ENCODE measurements around the gene C11orf65.
"Not testable (repeated sequence)": the region's sequence is repeated elsewhere in the genome, so short reads cannot be mapped to it uniquely, and the experiment has no call there.

The C11orf65 gene

GRCh38 chr11:108417551-108417950, 49.8 kb downstream of the C11orf65 start:
- H3K4me1 Mint-ChIP-seq, DNase-seq, H3K27ac Mint-ChIP-seq, ATAC-seq, H3K4me3 Mint-ChIP-seq, H3K9me3 Mint-ChIP-seq, H3K27me3 Mint-ChIP-seq: not testable (repeated sequence)

- ATAC-seq = no peak
- Mint-ChIP-seq H3K4me3 (no peak overlapping the region), H3K27ac (no peak overlapping the region), H3K9me3 (no peaks in the 10 kb centered on the region), H3K4me1 (no peaks in the 10 kb centered on the region), H3K27me3 (no peaks in the 10 kb centered on the region)
- no peak for DNase-seq
Measured at GRCh38 chr11:108414958-108415357, 52.4 kb downstream of the C11orf65 start.

- Mint-ChIP-seq H3K27ac (no peak overlapping the region), H3K4me3 (no peak overlapping the region), H3K9me3 (no peaks in the 10 kb centered on the region), H3K4me1 (no peaks in the 10 kb centered on the region), H3K27me3 (no peaks in the 10 kb centered on the region)
- DNase-seq (no peak), ATAC-seq (no peak)
Measured at GRCh38 chr11:108405706-108406105, 61.6 kb downstream of the C11orf65 start.

- H3K27me3 Mint-ChIP-seq = no peaks in the 10 kb centered on the region
- H3K27ac Mint-ChIP-seq = no peak overlapping the region
- no peaks in the 10 kb centered on the region for H3K4me1 Mint-ChIP-seq
- no peak for DNase-seq
- no peaks in the 10 kb centered on the region for H3K9me3 Mint-ChIP-seq
- no peak overlapping the region for H3K4me3 Mint-ChIP-seq
- no peak for ATAC-seq
Measured at GRCh38 chr11:108403052-108403451, 64.3 kb downstream of the C11orf65 start.

GRCh38 chr11:108402241-108402640, 65.1 kb downstream of the C11orf65 start:
- H3K27me3 Mint-ChIP-seq = no peaks in the 10 kb centered on the region
- H3K4me1 Mint-ChIP-seq = no peaks in the 10 kb centered on the region
- no peak for ATAC-seq
- H3K4me3 Mint-ChIP-seq = no peak overlapping the region
- H3K27ac Mint-ChIP-seq = no peak overlapping the region
- DNase-seq = no peak
- no peaks in the 10 kb centered on the region for H3K9me3 Mint-ChIP-seq

- DNase-seq (no peak), ATAC-seq (no peak)
- Mint-ChIP-seq H3K9me3 (no peaks in the 10 kb centered on the region), H3K4me3 (no peak overlapping the region), H3K27ac (no peak overlapping the region), H3K4me1 (no peaks in the 10 kb centered on the region), H3K27me3 (no peaks in the 10 kb centered on the region)
Measured at GRCh38 chr11:108398439-108398838, 68.9 kb downstream of the C11orf65 start.

- not testable (repeated sequence) for H3K27me3 Mint-ChIP-seq, ATAC-seq, H3K4me3 Mint-ChIP-seq, H3K4me1 Mint-ChIP-seq, DNase-seq, H3K27ac Mint-ChIP-seq, H3K9me3 Mint-ChIP-seq
Measured at GRCh38 chr11:108396672-108397071, 70.7 kb downstream of the C11orf65 start.

GRCh38 chr11:108394744-108395284, 72.5 kb downstream of the C11orf65 start:
- Mint-ChIP-seq H3K27ac (no peak overlapping the region), H3K9me3 (no peaks in the 10 kb centered on the region), H3K4me1 (no peaks in the 10 kb centered on the region), H3K4me3 (no peak overlapping the region), H3K27me3 (no peaks in the 10 kb centered on the region)
- DNase-seq (no peak), ATAC-seq (no peak)

GRCh38 chr11:108393046-108393445, 74.3 kb downstream of the C11orf65 start:
- no peak overlapping the region for H3K27ac Mint-ChIP-seq
- H3K9me3 Mint-ChIP-seq = no peaks in the 10 kb centered on the region
- H3K4me3 Mint-ChIP-seq = no peak overlapping the region
- H3K27me3 Mint-ChIP-seq = no peaks in the 10 kb centered on the region
- no peak for ATAC-seq
- no peak for DNase-seq
- H3K4me1 Mint-ChIP-seq = no peaks in the 10 kb centered on the region

- Mint-ChIP-seq H3K9me3 (no peaks in the 10 kb centered on the region), H3K4me3 (no peak overlapping the region), H3K27me3 (no peaks in the 10 kb centered on the region), H3K27ac (no peak overlapping the region), H3K4me1 (no peaks in the 10 kb centered on the region)
- no peak for ATAC-seq
- no peak for DNase-seq
Measured at GRCh38 chr11:108392353-108392752, 75.0 kb downstream of the C11orf65 start.

GRCh38 chr11:108388576-108388975, 78.8 kb downstream of the C11orf65 start:
- no peaks in the 10 kb centered on the region for H3K27me3 Mint-ChIP-seq
- H3K4me1 Mint-ChIP-seq = no peaks in the 10 kb centered on the region
- no peak overlapping the region for H3K4me3 Mint-ChIP-seq
- H3K27ac Mint-ChIP-seq = no peak overlapping the region
- DNase-seq (no peak), ATAC-seq (no peak)
- H3K9me3 Mint-ChIP-seq = no peaks in the 10 kb centered on the region

GRCh38 chr11:108373505-108373904, 93.8 kb downstream of the C11orf65 start:
- H3K9me3 Mint-ChIP-seq, H3K4me3 Mint-ChIP-seq, DNase-seq, H3K4me1 Mint-ChIP-seq, H3K27me3 Mint-ChIP-seq, ATAC-seq: not testable (repeated sequence)
- peak overlapping the region in 1 of 2 donors; percentile 34 for H3K27ac Mint-ChIP-seq

GRCh38 chr11:108370990-108371389, 96.3 kb downstream of the C11orf65 start:
- no peak overlapping the region for H3K27ac Mint-ChIP-seq
- H3K4me3 Mint-ChIP-seq = no peak overlapping the region
- H3K4me1 Mint-ChIP-seq = peaks cover 6% of the 10 kb centered on the region
- DNase-seq (no peak), ATAC-seq (no peak)
- no peaks in the 10 kb centered on the region for H3K27me3 Mint-ChIP-seq
- H3K9me3 Mint-ChIP-seq = peaks cover 0 to 5% of the 10 kb centered on the region in 2 donors

GRCh38 chr11:108370315-108370714, 97.0 kb downstream of the C11orf65 start:
- ATAC-seq = no peak
- no peaks in the 10 kb centered on the region for H3K27me3 Mint-ChIP-seq
- peaks cover 0 to 5% of the 10 kb centered on the region in 2 donors for H3K9me3 Mint-ChIP-seq
- H3K27ac Mint-ChIP-seq = no peak overlapping the region
- no peak for DNase-seq
- H3K4me1 Mint-ChIP-seq = peaks cover 6% of the 10 kb centered on the region
- no peak overlapping the region for H3K4me3 Mint-ChIP-seq

- DNase-seq (no peak), ATAC-seq (no peak)
- H3K9me3 Mint-ChIP-seq = peaks cover 0 to 5% of the 10 kb centered on the region in 2 donors
- H3K27ac Mint-ChIP-seq = no peak overlapping the region
- H3K4me3 Mint-ChIP-seq = no peak overlapping the region
- no peaks in the 10 kb centered on the region for H3K27me3 Mint-ChIP-seq
- H3K4me1 Mint-ChIP-seq = peaks cover 6% of the 10 kb centered on the region
Measured at GRCh38 chr11:108369064-108369463, 98.3 kb downstream of the C11orf65 start.

GRCh38 chr11:108368134-108368533, 99.2 kb downstream of the C11orf65 start:
- ATAC-seq (no peak), DNase-seq (no peak)
- Mint-ChIP-seq H3K4me3 (no peak overlapping the region), H3K27me3 (no peaks in the 10 kb centered on the region), H3K4me1 (peaks cover 6% of the 10 kb centered on the region), H3K9me3 (peaks cover 0 to 5% of the 10 kb centered on the region in 2 donors), H3K27ac (no peak overlapping the region)

GRCh38 chr11:108364159-108364558, 103.2 kb downstream of the C11orf65 start:
- H3K4me3 Mint-ChIP-seq = no peak overlapping the region
- DNase-seq (no peak), ATAC-seq (no peak)
- H3K27ac Mint-ChIP-seq = peak overlapping the region in 1 of 2 donors; percentile 38
- H3K9me3 Mint-ChIP-seq = peaks cover 6% of the 10 kb centered on the region in 2 donors
- no peaks in the 10 kb centered on the region for H3K27me3 Mint-ChIP-seq
- H3K4me1 Mint-ChIP-seq = no peaks in the 10 kb centered on the region
